Activated CD4-positive, alpha-beta T cell treated with anti-CD3 and anti-CD28 coated beads, Interleukin-2, amount 10 ng/mL, durations not matched to agents 7 days and 5 days (primary cell): ENCODE data around the gene HSH2D. TPM values are rescaled to one million over a fixed set of nuclear protein-coding genes. Genes with fewer than 3 reads are reported as not detected.
"Not testable (repeated sequence)": the region's sequence is repeated elsewhere in the genome, so short reads cannot be mapped to it uniquely, and the experiment has no call there.

Experiments used
- CTCF ChIA-PET: fragments of 350-600 bp; sonication (Branson Sonifier 250); formaldehyde crosslinking; loops from one replicate; lab custom pipeline; 2021; ENCODE audit warnings: antibody characterized with exemption; lab: Charles Lee
- POLR2A ChIA-PET: fragments of 350-600 bp; sonication (Branson Sonifier 250); formaldehyde crosslinking; loops from one replicate; lab custom pipeline; 2021; ENCODE audit warnings: antibody characterized with exemption; lab: Charles Lee
- DNase-seq: peaks from one replicate; pipeline ENCODE4 v3.0.0-alpha.2; 2020
- H3K27ac Mint-ChIP-seq: one replicate; pipeline ENCODE4 v1.8.0; 2021; ENCODE audit warnings: mild to moderate bottlenecking, moderate library complexity, mixed read lengths
- H3K27me3 Mint-ChIP-seq: one replicate; pipeline ENCODE4 v1.8.0; 2021; ENCODE audit warnings: mixed read lengths
- H3K36me3 Mint-ChIP-seq: one replicate; pipeline ENCODE4 v1.8.0; 2021; ENCODE audit warnings: low read depth, mixed read lengths
- H3K4me1 Mint-ChIP-seq: one replicate; pipeline ENCODE4 v1.8.0; 2021; ENCODE audit warnings: mixed read lengths
- H3K4me3 Mint-ChIP-seq: one replicate; pipeline ENCODE4 v1.8.0; 2021; ENCODE audit warnings: mild to moderate bottlenecking, moderate library complexity, mixed read lengths
- H3K9me3 Mint-ChIP-seq: one replicate; pipeline ENCODE4 v1.8.0; 2021; ENCODE audit warnings: mixed read lengths
- total RNA-seq, 2 experiments: library from RNA; stranded (reverse); gene quantifications; one replicate each; pipeline ENCODE4 v1.2.3, GENCODE V29; 2021

Gene HSH2D
- total RNA-seq, 2 experiments from 2014 or later = 70.7 to 76.9 TPM

- peak overlapping the region; percentile 37 for H3K27ac Mint-ChIP-seq
- DNase-seq = peak; percentile 17
- CTCF ChIA-PET = interaction anchor here (1.1 to 1.8 kb wide), 3 partner anchors 8 to 120 kb away, joined by 3 to 8 read pairs (median 4); no protein-coding TSS in a partner anchor
- H3K4me1 Mint-ChIP-seq = peaks cover 19% of the 10 kb centered on the region
- POLR2A ChIA-PET = interaction anchor here (0.6 to 0.7 kb wide), 2 partner anchors 14 to 43 kb away, joined by 3 to 4 read pairs; no protein-coding TSS in a partner anchor
- H3K36me3 Mint-ChIP-seq = peaks cover 19% of the 10 kb centered on the region
- H3K4me3 Mint-ChIP-seq = no peak overlapping the region
- H3K27me3 Mint-ChIP-seq = no peaks in the 10 kb centered on the region
- H3K9me3 Mint-ChIP-seq = no peaks in the 10 kb centered on the region
Observed at GRCh38 chr19:16160943-16161560, 17.6 kb downstream of the HSH2D start.

- H3K9me3 Mint-ChIP-seq = no peaks in the 10 kb centered on the region
- H3K27me3 Mint-ChIP-seq = no peaks in the 10 kb centered on the region
- no peak overlapping the region for H3K27ac Mint-ChIP-seq
- no peak overlapping the region for H3K4me3 Mint-ChIP-seq
- ChIA-PET CTCF (interaction anchor here (1.0 to 1.8 kb wide), 4 partner anchors 9 to 121 kb away, joined by 3 to 8 read pairs (median 4); partner anchors contain the start of gene HSH2D), POLR2A (interaction anchor here (0.6 kb wide), 1 partner anchor 15 kb away, joined by 4 read pairs; no protein-coding TSS in a partner anchor)
- peaks cover 13% of the 10 kb centered on the region for H3K36me3 Mint-ChIP-seq
- H3K4me1 Mint-ChIP-seq = peaks cover 19% of the 10 kb centered on the region
- no peak for DNase-seq
Observed at GRCh38 chr19:16161840-16162239, 18.4 kb downstream of the HSH2D start.

GRCh38 chr19:16164222-16164890, 20.9 kb downstream of the HSH2D start:
- Mint-ChIP-seq H3K4me3 (no peak overlapping the region), H3K4me1 (peaks cover 34% of the 10 kb centered on the region), H3K27ac (no peak overlapping the region), H3K36me3 (peaks cover 1% of the 10 kb centered on the region), H3K9me3 (peaks cover 9% of the 10 kb centered on the region), H3K27me3 (no peaks in the 10 kb centered on the region)
- CTCF ChIA-PET = no interaction called here
- no peak for DNase-seq
- POLR2A ChIA-PET = no interaction called here

- peaks cover 9% of the 10 kb centered on the region for H3K9me3 Mint-ChIP-seq
- DNase-seq = no peak
- no peaks in the 10 kb centered on the region for H3K27me3 Mint-ChIP-seq
- H3K27ac Mint-ChIP-seq = no peak overlapping the region
- H3K36me3 Mint-ChIP-seq = peaks cover 1% of the 10 kb centered on the region
- POLR2A ChIA-PET = no interaction called here
- no peak overlapping the region for H3K4me3 Mint-ChIP-seq
- peaks cover 20% of the 10 kb centered on the region for H3K4me1 Mint-ChIP-seq
- CTCF ChIA-PET = no interaction called here
Observed at GRCh38 chr19:16166417-16166816, 22.9 kb downstream of the HSH2D start.

- POLR2A ChIA-PET = no interaction called here
- Mint-ChIP-seq H3K9me3 (peaks cover 9% of the 10 kb centered on the region), H3K36me3 (peaks cover 1% of the 10 kb centered on the region), H3K4me1 (peaks cover 15% of the 10 kb centered on the region), H3K27me3 (no peaks in the 10 kb centered on the region), H3K4me3 (no peak overlapping the region), H3K27ac (no peak overlapping the region)
- CTCF ChIA-PET = no interaction called here
- DNase-seq = no peak
Observed at GRCh38 chr19:16167055-16167454, 23.6 kb downstream of the HSH2D start.

- DNase-seq = no peak
- ChIA-PET POLR2A (interaction anchor here (0.6 kb wide), 1 partner anchor 60 kb away, joined by 3 read pairs; no protein-coding TSS in a partner anchor), CTCF (interaction anchor here (0.8 to 1.4 kb wide), 3 partner anchors 9 to 58 kb away, joined by 3 to 5 read pairs (median 3); no protein-coding TSS in a partner anchor)
- H3K27ac Mint-ChIP-seq = no peak overlapping the region
- H3K27me3 Mint-ChIP-seq = no peaks in the 10 kb centered on the region
- no peak overlapping the region for H3K4me3 Mint-ChIP-seq
- H3K4me1 Mint-ChIP-seq = peaks cover 15% of the 10 kb centered on the region
- peaks cover 9% of the 10 kb centered on the region for H3K9me3 Mint-ChIP-seq
- H3K36me3 Mint-ChIP-seq = peaks cover 1% of the 10 kb centered on the region
Observed at GRCh38 chr19:16168465-16169081, 25.1 kb downstream of the HSH2D start.

- Mint-ChIP-seq H3K27ac (no peak overlapping the region), H3K9me3 (peaks cover 9% of the 10 kb centered on the region)
- CTCF ChIA-PET = interaction anchor here (0.5 to 1.6 kb wide), 7 partner anchors 15 to 297 kb away, joined by 3 to 5 read pairs (median 3); no protein-coding TSS in a partner anchor
Observed at GRCh38 chr19:16170134-16170533, 26.6 kb downstream of the HSH2D start.

GRCh38 chr19:16175954-16176353, 32.5 kb downstream of the HSH2D start:
- Mint-ChIP-seq H3K27ac (no peak overlapping the region), H3K9me3 (no peaks in the 10 kb centered on the region), H3K36me3 (no peaks in the 10 kb centered on the region), H3K4me3 (no peak overlapping the region), H3K27me3 (peaks cover 7% of the 10 kb centered on the region), H3K4me1 (no peaks in the 10 kb centered on the region)
- POLR2A ChIA-PET = no interaction called here
- DNase-seq = no peak
- CTCF ChIA-PET = no interaction called here

More at GRCh38 chr19:16170134-16170533, 26.6 kb downstream of the HSH2D start:
- no peak for DNase-seq
- Mint-ChIP-seq H3K36me3 (peaks cover 1% of the 10 kb centered on the region), H3K27me3 (no peaks in the 10 kb centered on the region), H3K4me3 (no peak overlapping the region), H3K4me1 (peaks cover 15% of the 10 kb centered on the region)
- POLR2A ChIA-PET = no interaction called here

- H3K27ac Mint-ChIP-seq, H3K4me3 Mint-ChIP-seq, H3K27me3 Mint-ChIP-seq, POLR2A ChIA-PET, H3K4me1 Mint-ChIP-seq, H3K36me3 Mint-ChIP-seq, DNase-seq, H3K9me3 Mint-ChIP-seq: not testable (repeated sequence)
- CTCF ChIA-PET = interaction anchor here (0.5 to 1.0 kb wide), 3 partner anchors 59 to 203 kb away, joined by 3 read pairs; no protein-coding TSS in a partner anchor
Observed at GRCh38 chr19:16178866-16179265, 35.4 kb downstream of the HSH2D start.

GRCh38 chr19:16180611-16181010, 37.1 kb downstream of the HSH2D start:
- H3K4me1 Mint-ChIP-seq = peaks cover 18% of the 10 kb centered on the region
- no peaks in the 10 kb centered on the region for H3K9me3 Mint-ChIP-seq
- peaks cover 6% of the 10 kb centered on the region for H3K36me3 Mint-ChIP-seq
- H3K27ac Mint-ChIP-seq = no peak overlapping the region
- ChIA-PET CTCF (interaction anchor here (0.6 to 1.6 kb wide), 4 partner anchors 29 to 617 kb away, joined by 3 to 5 read pairs (median 4); no protein-coding TSS in a partner anchor), POLR2A (no interaction called here)
- DNase-seq = no peak
- no peak overlapping the region for H3K4me3 Mint-ChIP-seq
- H3K27me3 Mint-ChIP-seq = peaks cover 7% of the 10 kb centered on the region

GRCh38 chr19:16184665-16185122, 41.2 kb downstream of the HSH2D start:
- Mint-ChIP-seq H3K4me3 (peak overlapping the region; percentile 95), H3K4me1 (peaks cover 34% of the 10 kb centered on the region), H3K27me3 (peaks cover 6% of the 10 kb centered on the region), H3K36me3 (peaks cover 21% of the 10 kb centered on the region), H3K27ac (peak overlapping the region; percentile 97), H3K9me3 (no peaks in the 10 kb centered on the region)
- DNase-seq = no peak
- POLR2A ChIA-PET = interaction anchor here (0.6 to 1.1 kb wide), 6 partner anchors 11 to 133 kb away, joined by 3 to 6 read pairs (median 4); partner anchors contain the start of gene AP1M1
- CTCF ChIA-PET = interaction anchor here (1.0 to 3.3 kb wide), 10 partner anchors 10 to 183 kb away, joined by 3 to 22 read pairs (median 6); partner anchors contain the start of genes AP1M1 and RAB8A

- POLR2A ChIA-PET = interaction anchor here (0.6 to 1.1 kb wide), 6 partner anchors 11 to 134 kb away, joined by 3 to 6 read pairs (median 4); partner anchors contain the start of gene AP1M1
- peak within 1 kb of the TSS; percentile 97 for H3K27ac Mint-ChIP-seq
- CTCF ChIA-PET = interaction anchor here (0.6 to 3.3 kb wide), 13 partner anchors 10 to 184 kb away, joined by 3 to 22 read pairs (median 6); partner anchors contain the start of genes AP1M1 and RAB8A
- H3K36me3 Mint-ChIP-seq = peaks cover 25% of the 10 kb centered on the region
- peaks cover 34% of the 10 kb centered on the region for H3K4me1 Mint-ChIP-seq
- H3K27me3 Mint-ChIP-seq = peaks cover 3% of the 10 kb centered on the region
- H3K4me3 Mint-ChIP-seq = peak within 1 kb of the TSS; percentile 95
- peak; percentile 100 for DNase-seq
- no peaks in the 10 kb centered on the region for H3K9me3 Mint-ChIP-seq
Observed at GRCh38 chr19:16185123-16185767, 41.8 kb downstream of the HSH2D start, which contains the start of gene FAM32A. TSS of gene FAM32A (plus strand) at chr19:16185410. CDS start at chr19:16185443, 33 bp downstream.
